Muscle of back (tissue), 11 donors: ENCODE data around the gene GZMM. TPM values are rescaled to one million over a fixed set of nuclear protein-coding genes. Genes with fewer than 3 reads are reported as not detected.
"Not testable (repeated sequence)": the region's sequence is repeated elsewhere in the genome, so short reads cannot be mapped to it uniquely, and the experiment has no call there.

ENCODE experiments used
- DNase-seq, 3 donors: peaks; one replicate each; pipeline versions ENCODE4 v3.0.0 to v3.0.0-alpha.2; 2013
- polyA plus RNA-seq, 10 donors: library from polyadenylated mRNA; unstranded; fragments of 120-200 nt; gene quantifications; one replicate each; pipeline ENCODE4 v1.2.1, GENCODE V29; 2013; ENCODE audit not compliant: insufficient read length in 10 of 10

GZMM gene
- polyA plus RNA-seq, 10 donors: 0.16 to 2.8 (median 0.45) TPM; not detected in 2

GRCh38 chr19:580274-580835, 36.5 kb downstream of the GZMM start:
- DNase-seq: no peak

GRCh38 chr19:581399-582111, 37.7 kb downstream of the GZMM start:
- no peak for DNase-seq

- DNase-seq: no peak
Measured at GRCh38 chr19:582497-583197, 38.8 kb downstream of the GZMM start.

DNA sequence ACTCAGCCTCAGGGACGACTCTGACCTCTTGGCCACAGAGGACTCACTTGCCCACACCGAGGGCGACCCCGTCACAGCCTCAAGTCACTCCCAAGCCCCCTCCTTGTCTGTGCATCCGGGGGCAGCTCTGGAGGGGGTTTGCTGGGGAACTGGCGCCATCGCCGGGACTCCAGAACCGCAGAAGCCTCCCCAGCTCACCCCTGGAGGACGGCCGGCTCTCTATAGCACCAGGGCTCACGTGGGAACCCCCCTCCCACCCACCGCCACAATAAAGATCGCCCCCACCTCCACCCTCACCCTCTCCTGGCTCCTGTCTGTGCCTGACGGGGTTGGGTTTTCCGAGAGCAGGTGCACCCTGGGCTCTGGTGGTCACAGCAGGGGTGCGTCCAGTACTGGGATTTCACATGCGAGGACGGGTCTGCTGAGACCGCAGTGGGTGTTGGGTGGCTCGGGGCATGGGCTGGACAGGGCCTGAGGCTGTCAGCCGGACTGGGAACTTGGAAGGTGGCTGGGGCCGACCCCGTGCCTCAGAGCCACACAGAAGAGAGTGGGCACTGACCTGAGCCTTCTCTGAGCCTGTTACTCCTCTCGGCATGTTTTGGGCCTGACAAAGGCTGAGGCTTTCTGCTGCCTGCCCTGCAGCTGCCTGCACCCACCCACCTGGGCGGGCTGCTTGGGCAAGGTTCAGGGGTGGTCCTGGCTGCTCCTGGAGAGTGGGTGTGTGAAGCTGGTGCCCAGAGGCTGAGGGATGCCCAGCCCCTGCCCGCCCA, 39.5 kb downstream of the GZMM start:
- DNase-seq: no peak

DNA sequence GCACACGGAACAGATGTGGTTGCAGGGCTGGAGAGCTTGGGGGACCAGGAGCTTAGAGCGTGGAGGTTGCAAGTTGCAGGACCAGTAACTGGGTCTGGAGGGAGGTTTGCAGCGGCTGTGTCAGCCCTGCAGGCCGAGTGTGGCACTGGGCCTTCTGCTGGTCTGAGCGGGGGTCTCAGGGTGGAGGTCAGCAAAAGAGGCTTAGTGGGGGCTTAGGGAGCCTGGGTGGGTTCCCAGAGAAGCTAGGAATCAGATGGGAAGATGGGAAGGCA, 40.1 kb downstream of the GZMM start:
- DNase-seq: no peak

DNA sequence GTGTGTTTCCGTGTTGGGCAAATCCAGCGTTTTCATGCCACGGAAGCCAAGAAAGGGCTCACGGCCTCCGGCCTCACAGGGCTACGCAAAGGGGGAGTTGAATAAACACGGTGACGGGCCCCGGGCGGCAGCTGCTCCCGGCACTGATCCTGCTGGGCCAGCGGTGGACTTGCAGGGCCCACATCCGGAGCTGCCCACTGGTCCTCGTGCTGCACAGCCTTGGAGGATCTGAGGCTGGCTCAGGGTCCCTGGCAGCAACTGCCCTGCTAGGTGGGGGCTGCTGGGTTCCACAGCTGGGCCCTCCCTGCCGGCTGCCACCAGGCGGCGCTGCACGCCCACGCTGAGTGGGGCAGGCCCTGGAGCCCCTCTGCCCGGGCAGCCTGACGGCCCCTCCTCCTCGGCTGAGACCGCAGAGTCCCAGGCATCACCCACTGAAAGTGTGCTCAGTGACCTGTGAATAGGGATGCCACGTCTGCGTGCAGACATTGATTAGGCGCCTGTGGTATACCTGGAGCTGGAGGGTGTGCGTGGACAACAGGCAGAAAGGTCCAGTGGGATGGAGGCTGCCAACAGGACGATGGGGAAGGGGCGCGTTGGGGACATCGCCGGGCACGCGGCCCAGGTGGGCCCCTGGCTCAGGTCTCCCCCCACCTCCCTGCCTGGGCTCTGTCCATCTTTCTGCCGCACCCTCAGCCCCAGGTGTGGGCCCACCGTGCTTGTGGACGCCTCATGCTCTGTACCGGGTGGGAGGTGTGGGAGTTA, 40.6 kb downstream of the GZMM start:
- DNase-seq: peak in 2 of 3 donors; percentile 42 to 64

DNA sequence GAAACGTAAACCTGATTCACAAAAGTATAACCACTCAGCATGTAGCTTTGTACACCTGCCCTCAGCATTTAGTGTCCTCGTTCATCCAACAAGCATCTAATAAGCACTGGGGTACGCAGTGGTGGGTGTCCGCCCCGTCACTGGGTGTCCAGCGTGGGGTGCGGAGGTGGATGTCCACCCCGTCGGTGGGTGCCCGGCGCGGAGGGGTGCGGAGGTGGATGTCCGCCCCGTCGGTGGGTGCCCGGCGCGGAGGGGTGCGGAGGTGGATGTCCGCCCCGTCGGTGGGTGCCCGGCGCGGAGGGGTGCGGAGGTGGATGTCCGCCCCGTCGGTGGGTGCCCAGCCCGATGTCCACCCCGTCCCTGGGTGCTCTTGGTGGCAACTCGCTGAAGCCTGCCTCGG, 41.3 kb downstream of the GZMM start:
- not testable (repeated sequence) for DNase-seq

- no peak for DNase-seq
Measured at GRCh38 chr19:585551-586110, 41.8 kb downstream of the GZMM start.

DNA sequence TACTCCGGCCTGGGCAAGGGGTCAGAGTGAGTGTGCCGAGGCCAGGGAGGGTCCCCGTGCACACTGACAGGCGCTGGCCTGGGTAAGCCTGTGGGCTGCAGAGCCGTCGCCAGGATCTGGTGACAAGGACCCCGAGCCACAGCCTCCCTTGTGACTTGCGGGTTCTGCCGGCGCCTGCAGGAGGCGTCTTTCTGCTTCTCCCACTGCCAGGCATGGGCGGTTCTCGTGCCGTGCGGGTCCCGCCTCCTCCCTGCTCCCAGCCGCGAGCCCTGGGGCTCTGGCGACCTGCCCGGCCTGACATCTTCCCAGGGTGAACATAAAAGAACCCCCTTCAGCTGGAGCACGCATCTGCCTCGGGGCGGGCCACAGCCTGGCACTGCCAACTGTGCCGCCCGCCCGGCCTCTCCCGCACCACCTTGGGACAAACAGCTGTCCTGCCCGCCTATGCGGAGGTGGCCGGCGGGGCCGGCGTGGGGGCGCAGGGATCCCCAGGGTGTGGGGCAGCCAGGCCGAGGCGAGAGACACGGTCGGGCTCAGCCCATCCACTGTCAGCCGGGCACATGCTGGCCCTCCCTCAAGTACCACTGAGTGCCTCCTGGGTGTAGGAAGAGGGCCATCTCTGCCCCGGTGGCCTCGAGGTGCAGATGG, 44.4 kb downstream of the GZMM start:
- DNase-seq: peak in 2 of 3 donors; percentile 35 to 62

DNA sequence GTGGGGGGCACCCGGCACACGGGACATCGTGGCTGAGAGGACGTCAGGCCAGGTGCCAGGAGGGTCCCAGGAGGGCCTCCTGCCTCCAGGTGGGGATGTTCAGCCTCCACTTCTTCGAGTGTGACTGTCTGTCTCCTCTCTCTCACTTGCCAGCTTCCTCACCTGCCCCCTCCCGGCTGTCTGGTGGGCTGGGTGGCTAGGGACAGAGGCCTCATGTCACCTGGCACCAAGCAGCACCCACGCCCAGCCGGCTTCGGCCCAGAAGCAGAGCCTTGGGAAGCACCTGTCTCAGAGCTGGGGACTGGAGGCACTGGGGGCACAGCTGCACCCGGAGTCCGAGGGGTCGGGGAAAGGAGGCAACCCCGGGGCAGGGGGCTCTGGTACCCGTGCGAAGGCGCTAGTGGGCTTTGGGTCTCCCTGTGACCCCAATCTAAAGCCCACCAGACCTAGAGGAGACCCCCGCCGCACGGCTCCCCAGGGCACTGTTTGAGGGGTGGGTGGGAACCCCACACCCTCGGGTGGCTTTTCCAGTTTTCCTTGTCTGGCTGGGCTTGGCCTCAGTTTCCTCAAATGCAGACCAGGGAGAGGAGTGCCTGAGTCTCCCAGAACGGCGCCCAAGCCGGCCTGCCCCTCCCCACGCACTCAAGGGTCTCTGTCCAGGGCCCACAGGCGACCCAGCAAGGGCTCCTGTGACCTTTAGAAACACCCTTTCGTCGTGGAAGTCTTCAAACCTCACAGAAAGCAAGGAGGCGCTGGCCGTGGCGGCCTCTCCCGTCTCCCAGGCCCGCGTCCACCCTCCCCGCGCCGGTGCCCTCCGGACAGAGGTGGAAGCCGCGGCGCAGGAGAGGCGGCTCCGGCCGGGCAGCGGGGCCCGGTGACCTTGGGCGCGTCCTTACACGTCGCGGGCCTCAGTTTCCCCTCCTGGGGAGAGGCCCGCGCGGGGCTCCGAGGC, 45.2 kb downstream of the GZMM start:
- DNase-seq: no peak

DNA sequence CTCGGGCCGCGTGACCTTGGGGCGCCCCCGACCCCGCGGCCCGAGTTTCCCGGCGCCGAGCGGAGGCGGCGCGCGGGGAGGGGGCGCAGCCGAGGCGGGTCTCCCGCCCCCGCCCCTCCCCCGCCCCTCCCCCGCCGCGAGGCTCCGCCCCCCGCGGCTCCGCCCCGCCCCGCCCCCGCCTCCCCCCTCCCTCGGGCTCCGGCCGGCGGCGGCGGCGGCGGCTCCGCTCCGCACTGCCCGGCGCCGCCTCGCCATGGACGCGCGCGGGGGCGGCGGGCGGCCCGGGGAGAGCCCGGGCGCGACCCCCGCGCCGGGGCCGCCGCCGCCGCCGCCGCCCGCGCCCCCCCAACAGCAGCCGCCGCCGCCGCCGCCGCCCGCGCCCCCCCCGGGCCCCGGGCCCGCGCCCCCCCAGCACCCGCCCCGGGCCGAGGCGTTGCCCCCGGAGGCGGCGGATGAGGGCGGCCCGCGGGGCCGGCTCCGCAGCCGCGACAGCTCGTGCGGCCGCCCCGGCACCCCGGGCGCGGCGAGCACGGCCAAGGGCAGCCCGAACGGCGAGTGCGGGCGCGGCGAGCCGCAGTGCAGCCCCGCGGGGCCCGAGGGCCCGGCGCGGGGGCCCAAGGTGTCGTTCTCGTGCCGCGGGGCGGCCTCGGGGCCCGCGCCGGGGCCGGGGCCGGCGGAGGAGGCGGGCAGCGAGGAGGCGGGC, 46.0 kb downstream of the GZMM start, which contains the start of gene HCN2:
HCN2 (plus strand) TSS at position 189 of the 703 bp plus-strand sequence; CDS start at position 254, 65 bp downstream.
- no peak for DNase-seq

- peak in 1 of 3 donors; percentile 52 for DNase-seq
Measured at GRCh38 chr19:590396-590745, 46.5 kb downstream of the GZMM start.

- DNase-seq: no peak
Measured at GRCh38 chr19:590750-591098, 46.9 kb downstream of the GZMM start.

- DNase-seq: peak in 2 of 3 donors; percentile 46 to 74
Measured at GRCh38 chr19:591099-591958, 47.5 kb downstream of the GZMM start.

DNA sequence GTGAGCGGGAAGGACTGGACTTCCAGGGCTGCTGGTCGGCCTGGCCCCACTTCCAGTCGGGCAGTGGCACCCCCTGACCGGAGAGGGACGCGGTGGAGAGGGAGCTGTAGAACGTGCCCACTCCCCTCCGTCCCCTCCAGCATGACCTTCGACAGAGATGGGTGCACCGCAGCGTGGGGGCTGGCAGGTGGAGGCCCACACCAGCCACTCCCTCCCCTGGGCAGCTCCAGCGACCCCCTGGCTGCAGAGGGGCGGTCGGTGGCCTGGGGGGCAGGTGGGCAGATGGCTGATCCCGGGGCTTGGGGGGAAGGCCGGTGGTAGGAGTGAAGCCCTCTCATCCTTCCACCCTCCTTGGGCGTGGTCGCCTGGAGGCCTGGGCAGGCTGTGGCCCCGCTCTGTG, 48.2 kb downstream of the GZMM start:
- no peak for DNase-seq

GRCh38 chr19:593055-593454, 49.2 kb downstream of the GZMM start:
- DNase-seq: no peak

DNA sequence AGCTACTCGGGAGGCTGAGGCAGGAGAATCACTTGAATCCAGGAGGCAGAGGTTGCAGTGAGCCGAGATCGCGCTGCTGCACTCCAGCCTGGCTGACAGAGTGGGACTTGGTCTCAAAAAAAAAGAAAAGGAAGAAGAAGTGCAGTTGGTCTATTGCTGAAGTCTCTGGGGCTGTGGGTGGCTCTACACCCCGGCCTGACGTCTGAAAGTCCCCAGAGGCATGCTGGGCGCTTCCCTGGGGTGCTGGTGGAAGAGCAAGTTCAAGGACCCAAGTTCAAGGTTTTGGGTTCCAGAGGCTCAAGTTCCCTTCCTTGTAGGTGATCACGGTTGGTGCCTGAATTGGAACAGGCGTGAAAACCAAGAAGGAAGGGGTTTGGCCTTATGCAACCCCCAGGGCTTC, 49.7 kb downstream of the GZMM start:
- DNase-seq: no peak

GRCh38 chr19:594265-594870, 50.5 kb downstream of the GZMM start:
- no peak for DNase-seq
